ENCODE results near the gene AK3.

Gene AK3

GRCh38 chr9:4762886-4763541 is 22.0 kb upstream of the AK3 start:
- no peak overlapping the region for H3K27ac ChIP-seq (ENCODE audit: low read length)
- H3K36me3 ChIP-seq (replicated peaks; ENCODE audit: insufficient read depth, low read length): no peaks in the 10 kb centered on the region
- H2AFZ ChIP-seq (ENCODE audit: low read length): peak overlapping the region; percentile 74
- no peaks in the 10 kb centered on the region for H3F3A ChIP-seq (ENCODE audit: insufficient read depth, low read length)
- DNase-seq: no peak
- H3K9me2 ChIP-seq (replicated peaks; ENCODE audit: insufficient read depth, low read length): no peaks in the 10 kb centered on the region
- TF ChIP-seq CTCF (IDR thresholded peaks at IDR 0.05; ENCODE audit: low read length): no peak
- no peak for TF ChIP-seq EZH2 (optimal IDR thresholded peaks at IDR 0.05; ENCODE audit: low read depth, low read length)
- TF ChIP-seq EZH2phosphoT487 (IDR thresholded peaks at IDR 0.05; ENCODE audit: low read length): no peak
- no peaks in the 10 kb centered on the region for H3K79me2 ChIP-seq (ENCODE audit: low read length)
- H3K9me3 ChIP-seq (replicated peaks; ENCODE audit: insufficient read depth, low read length): no peaks in the 10 kb centered on the region
- H3K4me1 ChIP-seq (ENCODE audit: low read length): peaks cover 6% of the 10 kb centered on the region; the same call in 1 of the 2 replicates
- H3K4me3 ChIP-seq (ENCODE audit: low read length): peak overlapping the region; percentile 32
- H3K9ac ChIP-seq (ENCODE audit: low read length): no peak overlapping the region; the same call in 1 of the 2 replicates
- H3K27me3 ChIP-seq (replicated peaks; ENCODE audit: insufficient read depth, low read length): no peaks in the 10 kb centered on the region
- peak overlapping the region; percentile 62 for H3K4me2 ChIP-seq (ENCODE audit: low read depth, low read length)
- no peaks in the 10 kb centered on the region for H4K20me1 ChIP-seq (ENCODE audit: insufficient read depth, low read length)

- Histone ChIP-seq H3F3A (ENCODE audit: insufficient read depth, low read length) (no peaks in the 10 kb centered on the region), H3K4me3 (ENCODE audit: low read length) (peak overlapping the region; percentile 32), H3K4me2 (ENCODE audit: low read depth, low read length) (peak overlapping the region; percentile 62), H3K79me2 (ENCODE audit: low read length) (no peaks in the 10 kb centered on the region), H3K27ac (ENCODE audit: low read length) (no peak overlapping the region), H3K4me1 (ENCODE audit: low read length) (peaks cover 6% of the 10 kb centered on the region; the same call in 1 of the 2 replicates), H3K9me3 (replicated peaks; ENCODE audit: insufficient read depth, low read length) (no peaks in the 10 kb centered on the region), H3K27me3 (replicated peaks; ENCODE audit: insufficient read depth, low read length) (no peaks in the 10 kb centered on the region), H4K20me1 (ENCODE audit: insufficient read depth, low read length) (no peaks in the 10 kb centered on the region), H3K36me3 (replicated peaks; ENCODE audit: insufficient read depth, low read length) (no peaks in the 10 kb centered on the region), H3K9me2 (replicated peaks; ENCODE audit: insufficient read depth, low read length) (no peaks in the 10 kb centered on the region), H3K9ac (ENCODE audit: low read length) (peak overlapping the region; percentile 25; the same call in 1 of the 2 replicates), H2AFZ (ENCODE audit: low read length) (peak overlapping the region; percentile 74)
- peak; percentile 80 for DNase-seq
- TF ChIP-seq EZH2phosphoT487 (IDR thresholded peaks at IDR 0.05; ENCODE audit: low read length) (no peak), CTCF (IDR thresholded peaks at IDR 0.05; ENCODE audit: low read length) (peak; percentile 80), EZH2 (optimal IDR thresholded peaks at IDR 0.05; ENCODE audit: low read depth, low read length) (no peak)
Measured at GRCh38 chr9:4762108-4762885, 21.3 kb upstream of the AK3 start.

- Histone ChIP-seq H3K9me3 (replicated peaks; ENCODE audit: insufficient read depth, low read length) (no peaks in the 10 kb centered on the region), H3K27ac (ENCODE audit: low read length) (no peak overlapping the region), H3K4me3 (ENCODE audit: low read length) (no peak overlapping the region), H4K20me1 (ENCODE audit: insufficient read depth, low read length) (no peaks in the 10 kb centered on the region), H3K4me1 (ENCODE audit: low read length) (peaks cover 13% of the 10 kb centered on the region), H3F3A (ENCODE audit: insufficient read depth, low read length) (0 out of 2 replicates have a peak, but pooled peaks cover 1% of the 10 kb centered on the region), H3K79me2 (ENCODE audit: low read length) (no peaks in the 10 kb centered on the region), H3K36me3 (replicated peaks; ENCODE audit: insufficient read depth, low read length) (no peaks in the 10 kb centered on the region), H3K27me3 (replicated peaks; ENCODE audit: insufficient read depth, low read length) (no peaks in the 10 kb centered on the region), H3K9ac (ENCODE audit: low read length) (no peak overlapping the region), H3K4me2 (ENCODE audit: low read depth, low read length) (no peak overlapping the region), H2AFZ (ENCODE audit: low read length) (no peak overlapping the region), H3K9me2 (replicated peaks; ENCODE audit: insufficient read depth, low read length) (no peaks in the 10 kb centered on the region)
- no peak for DNase-seq
- TF ChIP-seq EZH2phosphoT487 (IDR thresholded peaks at IDR 0.05; ENCODE audit: low read length) (no peak), CTCF (IDR thresholded peaks at IDR 0.05; ENCODE audit: low read length) (no peak), EZH2 (optimal IDR thresholded peaks at IDR 0.05; ENCODE audit: low read depth, low read length) (no peak)
Measured at GRCh38 chr9:4760122-4760521, 19.1 kb upstream of the AK3 start.
